K562 (cell line): ENCODE measurements around the gene ZNF22. TPM values are rescaled to one million over a fixed set of nuclear protein-coding genes. Genes with fewer than 3 reads are reported as not detected.

Source experiments
- ARHGAP35 ChIP-seq: fragments of 450-650 bp; IDR thresholded peaks from 2 replicates; pipeline ENCODE4 v1.6.1; 2018; ENCODE audit not compliant: partially characterized antibody
- ESRRA ChIP-seq: fragments of 450-650 bp; IDR thresholded peaks from 2 replicates; pipeline ENCODE4 v1.6.1; 2014; ENCODE audit warnings: low read depth, mild to moderate bottlenecking, moderate library complexity, borderline replicate concordance
- HBP1 ChIP-seq: fragments of 450-650 bp; formaldehyde crosslinking; IDR thresholded peaks from 2 replicates; pipeline ENCODE4 v1.4.0; 2022; ENCODE audit warnings: missing genetic modification characterization
- HCFC1 ChIP-seq: IDR thresholded peaks from 2 replicates; pipeline ENCODE4 v1.6.1; 2012; ENCODE audit warnings: low read depth, low read length, improper control_type of control experiment
- IRF9 ChIP-seq: fragments of 450-650 bp; IDR thresholded peaks from 2 replicates; pipeline ENCODE4 v1.6.1; 2016; ENCODE audit warnings: missing biosample characterization, missing genetic modification characterization
- MAZ ChIP-seq, 2 experiments: fragments of 450-650 bp in 1 of 2; sonication (generic) in 1 of 2; formaldehyde crosslinking; IDR thresholded peaks in 1 of 2; conservative IDR thresholded peaks in 1 of 2; 2 replicates each; pipeline versions ENCODE4 v1.4.0 to v1.5.0; 2020; ENCODE audit warnings: mild to moderate bottlenecking in 1 of 2, missing genetic modification reagents in 1 of 2
- MXI1 ChIP-seq: IDR thresholded peaks from 2 replicates; pipeline ENCODE4 v1.6.1; 2011; ENCODE audit warnings: low read depth, mild to moderate bottlenecking, improper control_type of control experiment, low read length
- NRF1 ChIP-seq, 2 experiments: fragments of 450-650 bp; IDR thresholded peaks in 1 of 2; conservative IDR thresholded peaks in 1 of 2; 2 replicates each; pipeline ENCODE4 v1.6.1; 2014; ENCODE audit warnings: mild to moderate bottlenecking in 2 of 2
- PHF21A ChIP-seq: fragments of 450-650 bp; IDR thresholded peaks from 2 replicates; pipeline ENCODE4 v1.6.1; 2017; ENCODE audit warnings: low read depth, borderline replicate concordance
- RCOR1 ChIP-seq, 2 experiments: IDR thresholded peaks; 2 replicates each; pipeline ENCODE4 v1.6.1; 2012; ENCODE audit warnings: low read depth in 2 of 2, low read length in 2 of 2, borderline replicate concordance in 1 of 2, improper control_type of control experiment in 1 of 2
- SOX6 ChIP-seq: fragments of 450-650 bp; IDR thresholded peaks from 2 replicates; pipeline ENCODE4 v1.6.1; 2014; ENCODE audit warnings: mild to moderate bottlenecking
- TARDBP ChIP-seq: fragments of 450-650 bp; IDR thresholded peaks from 2 replicates; pipeline ENCODE4 v1.6.1; 2016
- TEAD1 ChIP-seq, 2 experiments: fragments of 450-650 bp in 1 of 2; sonication (generic) in 1 of 2; formaldehyde crosslinking; IDR thresholded peaks; 2 replicates each; pipeline versions ENCODE4 v1.4.0 to v1.8.0; 2020 to 2022; ENCODE audit warnings: mild to moderate bottlenecking in 2 of 2, missing genetic modification reagents in 1 of 2
- TFAP4 ChIP-seq: sonication (generic); formaldehyde crosslinking; IDR thresholded peaks from 2 replicates; pipeline ENCODE4 v1.8.0; 2022; ENCODE audit warnings: missing genetic modification reagents, mild to moderate bottlenecking, moderate library complexity, borderline replicate concordance
- THRA ChIP-seq: fragments of 450-650 bp; IDR thresholded peaks from 2 replicates; pipeline ENCODE4 v1.6.1; 2017; ENCODE audit warnings: mild to moderate bottlenecking, moderate library complexity
- VEZF1 ChIP-seq: fragments of 200-800 bp; sonication (Bioruptor generic); IDR thresholded peaks from 2 replicates; pipeline ENCODE4 v1.6.1; 2017; ENCODE audit warnings: missing genetic modification characterization, missing compliant biosample characterization
- ZBTB26 ChIP-seq: fragments of 450-650 bp; formaldehyde crosslinking; IDR thresholded peaks from 2 replicates; pipeline ENCODE4 v1.4.0; 2022; ENCODE audit warnings: missing genetic modification characterization
- ZFX ChIP-seq: sonication (generic); formaldehyde crosslinking; IDR thresholded peaks from 2 replicates; pipeline ENCODE4 v1.8.0; 2022; ENCODE audit warnings: mild to moderate bottlenecking, missing genetic modification reagents, moderate library complexity
- ZNF57 ChIP-seq: fragments of 450-650 bp; formaldehyde crosslinking; IDR thresholded peaks from 2 replicates; pipeline ENCODE4 v1.4.0; 2020; ENCODE audit warnings: mild to moderate bottlenecking, moderate library complexity
- ZNF717 ChIP-seq: fragments of 250-450 bp; sonication (Bioruptor Pico); IDR thresholded peaks from 2 replicates; pipeline ENCODE4 v1.5.0; 2021
- polyA plus RNA-seq, 8 experiments: library from polyadenylated mRNA; depleted of rRNA in 4 of 8; stranded (reverse) in 5 of 8; unstranded in 3 of 8; fragments of >200 nt; fragmentation: Nextera tagmentation in 2 of 8; fragmentation: Illumina TruSeq in 1 of 8; extraction: Ambion mirVana in 2 of 8; extraction: Trizol in 1 of 8; gene quantifications; 2 replicates each; pipeline versions ENCODE4 v1.2.1 to v1.2.3, GENCODE V29; 2011 to 2014; ENCODE audit warnings: inconsistent platforms in 1 of 8, missing spikeins in 1 of 8
- total RNA-seq, 7 experiments: library from RNA; depleted of rRNA in 6 of 7; stranded (reverse); fragments of >200 nt in 6 of 7; fragmentation: Illumina TruSeq in 2 of 7; extraction: Trizol in 2 of 7; gene quantifications; 2 replicates each; pipeline versions ENCODE4 v1.2.1 to v1.2.3, GENCODE V29; 2011 to 2021; ENCODE audit warnings: low replicate concordance in 1 of 7

Gene ZNF22
- total and polyA plus RNA-seq, 9 of the 15 experiments (the other 6 are each of a cell fraction or from before 2014, with no cell fraction given) = 36.2 to 98.7 (median 51.2) TPM

- TF ChIP-seq VEZF1 (CRISPR knock-in tag) (peak; percentile 60), NRF1 (conservative IDR thresholded peaks at IDR 0.05 in 1 of 2, IDR thresholded peaks at IDR 0.05 in 1 of 2) (peak; percentile 95 to 96), ZBTB26 (CRISPR knock-in tag) (no peak), RCOR1 (IDR thresholded peaks at IDR 0.05; ENCODE audit: borderline replicate concordance in 1 of 2, low read depth in 2 of 2, low read length in 2 of 2) (peak; percentile 93 to 97), TARDBP (0 out of 2 replicates have a peak, but pooled peaks have one; percentile 87), ESRRA (0 out of 2 replicates have a peak, but pooled peaks have one; percentile 32), MXI1 (no peak; the same call in 1 of the 2 replicates), SOX6 (peak; percentile 54), HCFC1 (peak; percentile 20; the same call in 1 of the 2 replicates), THRA (no peak), ARHGAP35 (no peak), HBP1 (CRISPR knock-in tag) (no peak), ZNF57 (CRISPR knock-in tag) (no peak), TFAP4 (peak; percentile 60), IRF9 (no peak), ZFX (CRISPR knock-in tag) (peak; percentile 89), PHF21A (peak; percentile 98), ZNF717 (no peak), MAZ (CRISPR knock-in tag; conservative IDR thresholded peaks at IDR 0.05 in 1 of 2, IDR thresholded peaks at IDR 0.05 in 1 of 2) (peak; percentile 61 to 65; a peak in 2 of 4 replicates), TEAD1 (CRISPR knock-in tag; IDR thresholded peaks at IDR 0.05) (no peak; a peak in 1 of 4 replicates)
These were observed 41.3 kb upstream of the ZNF22 start, which contains the start of gene RASSF4 (continued) for GRCh38 chr10:44959247-44960087.
